HG03457 (cell line): ENCODE results near the gene ST13.
"Not testable (repeated sequence)": the region's sequence is repeated elsewhere in the genome, so short reads cannot be mapped to it uniquely, and the experiment has no call there.

ENCODE experiments used
- ATAC-seq: cut with Tn5 transposase; IDR thresholded peaks from one replicate; pipeline ENCODE4 v1.9.1; 2021; ENCODE audit warnings: moderate number of reproducible peaks; ENCODE audit not compliant: unreplicated experiment

The ST13 gene

DNA sequence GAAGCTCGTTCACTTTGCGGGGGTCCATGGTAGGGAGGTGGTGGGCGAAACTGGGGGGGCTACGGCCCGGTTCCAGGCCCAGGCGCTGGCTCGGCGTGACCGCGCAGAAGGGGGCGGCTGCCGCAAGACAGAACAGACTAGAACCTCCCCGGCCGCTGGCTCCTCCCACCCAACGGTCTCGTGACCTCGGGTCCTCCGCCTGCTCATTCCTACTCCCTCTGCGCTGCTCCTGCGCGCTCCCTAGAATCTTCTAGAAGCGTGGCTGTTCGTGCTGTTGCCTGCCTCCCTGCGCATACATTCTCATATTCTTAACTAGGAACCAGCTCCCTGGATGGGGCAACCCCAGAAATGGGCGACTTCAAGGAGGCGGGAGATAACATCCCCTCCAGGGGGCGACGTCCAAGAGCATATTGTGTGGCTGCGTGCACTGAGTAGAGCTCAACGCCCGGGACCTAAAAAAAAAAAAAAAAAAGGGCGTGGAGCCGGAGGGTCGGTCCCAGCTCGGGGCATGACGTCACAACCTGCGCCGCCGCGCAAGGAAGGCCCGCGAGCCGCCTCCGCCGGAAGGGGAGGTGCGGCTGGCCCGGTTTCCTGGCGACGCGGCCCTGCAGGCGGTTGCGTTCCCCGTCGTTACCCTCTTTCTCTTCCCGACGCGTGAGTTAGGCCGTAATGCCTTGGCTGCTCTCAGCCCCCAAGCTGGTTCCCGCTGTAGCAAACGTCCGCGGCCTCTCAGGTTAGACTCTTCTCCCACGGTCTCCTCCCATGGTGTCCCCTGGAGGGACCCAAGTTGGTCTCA is at the start of gene ST13, which contains the start of gene XPNPEP3:
ST13 (minus strand) TSS at position 127 of the 796 bp plus-strand sequence; CDS start at position 28, 99 bp downstream.
XPNPEP3 (plus strand) TSS at position 636 of the 796 bp plus-strand sequence; CDS start at position 670, 34 bp downstream.
- peak; percentile 84 for ATAC-seq

DNA sequence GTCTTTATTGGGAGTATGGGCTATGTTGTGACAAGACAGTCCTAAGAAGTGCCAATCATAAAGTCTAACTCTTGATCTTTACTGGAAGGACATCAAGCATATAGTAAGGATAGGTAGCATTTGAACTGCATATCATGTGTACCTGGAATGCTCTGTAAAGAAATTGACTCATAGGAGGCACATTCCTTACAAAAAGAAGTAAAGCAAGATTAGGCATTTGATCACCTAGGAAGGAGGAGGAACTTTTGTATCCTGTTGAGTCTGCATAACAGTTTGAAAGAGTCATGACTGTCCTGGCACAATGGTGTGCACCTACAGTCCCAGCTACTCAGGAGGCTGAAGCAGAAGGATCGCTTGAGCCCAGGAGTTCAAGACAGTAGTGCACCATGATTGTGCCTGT is 47.7 kb upstream of the ST13 start:
- no peak for ATAC-seq

DNA sequence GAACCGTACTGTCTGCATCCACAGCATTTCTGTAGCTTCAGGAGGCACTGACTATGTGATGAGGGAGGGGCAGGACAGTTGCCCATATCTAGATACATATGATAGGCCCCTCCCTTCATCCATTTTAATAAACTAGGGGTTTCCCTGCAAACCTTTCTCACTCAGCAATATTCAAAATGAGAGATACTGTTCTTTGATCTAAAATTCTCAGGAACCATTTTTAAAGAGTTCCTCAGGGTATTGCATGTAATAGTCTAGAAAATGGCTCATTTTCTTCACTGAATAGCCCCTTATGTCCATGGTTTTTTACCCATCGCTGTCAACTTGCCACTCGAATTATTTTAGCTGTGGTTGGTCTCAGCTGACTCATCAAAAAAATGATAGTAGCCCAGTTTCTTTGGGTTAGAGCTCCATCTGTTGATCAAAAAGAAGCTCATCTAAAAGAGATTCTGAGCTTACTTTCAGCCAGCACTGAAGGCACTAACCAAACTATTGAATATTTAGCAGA is 42.5 kb upstream of the ST13 start:
- no peak for ATAC-seq

DNA sequence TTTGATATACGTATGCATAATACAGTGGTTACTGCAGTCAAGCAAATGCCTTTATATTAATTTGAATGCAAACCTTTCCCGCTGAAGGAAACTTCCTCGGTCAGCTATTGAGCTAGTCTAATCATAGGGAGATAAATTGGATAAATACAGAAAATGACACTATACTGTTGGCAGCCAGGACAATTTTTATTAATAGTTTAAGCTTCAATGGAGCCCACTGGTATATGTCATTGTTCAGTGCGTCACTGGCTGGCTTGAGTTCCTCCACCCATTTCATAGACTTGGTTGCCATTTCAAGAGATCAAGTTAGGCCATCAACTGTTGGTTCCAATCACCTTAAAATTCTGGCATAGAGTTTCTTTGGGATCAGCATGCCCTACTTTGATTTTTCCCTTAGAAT is 38.0 kb upstream of the ST13 start:
- ATAC-seq: no peak

DNA sequence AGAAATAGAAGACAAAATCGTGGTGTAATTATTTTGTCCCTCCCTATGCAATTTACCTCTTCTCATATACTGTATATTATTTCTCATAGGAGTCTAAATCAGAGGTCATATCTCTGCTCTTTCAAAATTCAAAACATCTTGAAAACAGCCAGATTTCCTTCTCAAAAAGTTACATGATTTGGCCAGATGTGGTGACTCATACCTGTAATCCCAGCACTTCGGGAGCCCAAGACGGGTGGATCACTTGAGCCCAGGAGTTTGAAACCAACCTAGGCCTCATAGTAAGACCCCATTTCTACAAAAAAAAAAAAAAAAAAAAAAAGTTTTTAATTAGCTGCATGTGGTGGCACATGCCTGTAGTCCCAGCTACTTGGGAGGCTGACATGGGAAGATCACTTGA is 34.4 kb upstream of the ST13 start:
- ATAC-seq: no peak

DNA sequence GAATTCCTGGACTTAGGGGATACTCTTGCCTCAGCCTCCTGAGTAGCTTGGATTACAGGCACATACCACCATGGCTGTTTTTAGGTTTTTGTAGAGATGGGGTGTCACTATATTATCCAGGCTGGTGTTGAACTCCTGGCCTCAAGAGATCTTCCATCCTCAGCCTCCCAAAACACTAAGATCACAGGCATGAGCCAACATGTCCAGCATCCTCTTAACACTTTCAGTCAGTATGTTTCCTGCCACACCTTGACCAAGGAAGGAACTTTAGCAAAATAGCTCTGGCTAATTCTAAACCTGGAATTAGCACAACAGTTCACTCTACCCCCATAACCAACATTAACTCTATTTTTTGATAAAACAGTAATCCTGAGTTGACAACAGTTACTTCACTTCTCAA is 32.7 kb upstream of the ST13 start:
- ATAC-seq: no peak

DNA sequence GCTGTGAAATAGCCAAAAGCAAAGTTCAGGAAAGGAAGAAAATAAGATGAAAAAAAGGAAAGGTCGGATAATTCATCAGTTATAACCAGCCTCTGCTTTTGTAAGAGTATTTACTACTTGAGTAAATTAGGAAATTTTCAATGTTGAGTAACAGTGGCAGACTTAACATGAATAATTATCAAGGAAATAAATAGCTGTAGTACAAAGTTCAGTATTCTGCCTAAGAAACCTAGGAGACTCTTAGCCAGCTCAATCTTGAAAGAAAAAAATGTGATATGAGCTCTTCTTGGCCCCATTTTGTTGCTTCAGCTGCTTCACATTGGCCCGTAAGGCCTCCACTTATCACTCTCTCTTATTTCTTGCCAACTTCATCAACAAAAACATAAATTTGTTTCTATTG is 22.5 kb upstream of the ST13 start:
- ATAC-seq: no peak

DNA sequence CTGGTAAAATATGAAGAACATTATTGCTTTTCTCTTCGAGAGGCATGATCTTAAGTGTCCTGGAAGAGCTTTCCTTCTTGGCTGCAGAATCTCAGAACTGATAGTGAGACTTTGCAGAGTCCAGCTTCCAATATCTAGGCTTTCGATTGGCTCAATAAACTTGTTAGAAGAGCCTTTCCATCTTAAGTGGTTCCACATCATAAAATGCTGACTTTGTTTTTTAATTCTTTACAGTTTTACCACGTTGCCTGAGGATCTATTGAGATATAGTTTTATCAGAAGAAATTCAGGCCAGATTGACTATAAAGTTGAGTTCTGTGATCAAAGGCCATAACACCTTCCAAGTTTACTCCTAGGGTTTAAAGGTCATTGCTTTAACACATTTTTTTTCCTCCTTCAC is 21.0 kb upstream of the ST13 start:
- no peak for ATAC-seq

DNA sequence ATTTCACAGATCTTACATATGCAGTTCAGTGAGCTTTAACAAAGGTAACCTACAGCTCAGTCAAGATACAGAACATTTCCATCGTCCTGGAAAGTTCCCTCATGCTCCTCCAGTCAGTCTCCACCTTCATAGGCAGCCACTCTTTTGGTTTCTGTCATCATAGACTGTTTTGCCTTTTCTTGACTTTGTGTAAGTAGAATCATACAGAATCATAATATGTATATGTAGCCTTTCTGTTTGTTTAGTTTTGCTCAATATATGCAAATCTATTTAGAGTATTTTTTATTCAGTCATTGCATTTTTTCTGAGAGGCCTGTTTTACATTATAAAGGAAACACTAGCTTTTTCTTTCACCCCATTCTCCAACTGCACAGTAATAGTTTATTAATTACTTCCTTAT is 20.5 kb upstream of the ST13 start:
- ATAC-seq: no peak

DNA sequence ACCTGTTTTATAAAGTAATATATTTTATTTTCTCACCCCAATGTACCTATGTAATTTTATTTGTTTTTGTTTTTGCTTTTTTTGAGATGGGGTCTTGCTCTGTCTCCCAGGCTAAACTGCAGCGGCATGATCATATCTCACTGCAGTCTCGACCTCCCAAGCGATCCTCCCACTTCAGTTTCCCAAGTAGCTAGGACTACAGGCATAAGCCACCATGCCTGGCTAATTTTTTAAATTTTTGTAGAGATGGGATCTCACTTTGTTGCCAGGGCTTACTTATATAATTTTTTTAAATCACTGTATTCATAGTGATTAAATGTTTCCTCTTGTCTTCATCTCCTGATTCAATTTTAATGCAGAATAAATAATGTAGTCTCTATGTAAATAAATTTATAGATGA is 18.7 kb upstream of the ST13 start:
- ATAC-seq: no peak

DNA sequence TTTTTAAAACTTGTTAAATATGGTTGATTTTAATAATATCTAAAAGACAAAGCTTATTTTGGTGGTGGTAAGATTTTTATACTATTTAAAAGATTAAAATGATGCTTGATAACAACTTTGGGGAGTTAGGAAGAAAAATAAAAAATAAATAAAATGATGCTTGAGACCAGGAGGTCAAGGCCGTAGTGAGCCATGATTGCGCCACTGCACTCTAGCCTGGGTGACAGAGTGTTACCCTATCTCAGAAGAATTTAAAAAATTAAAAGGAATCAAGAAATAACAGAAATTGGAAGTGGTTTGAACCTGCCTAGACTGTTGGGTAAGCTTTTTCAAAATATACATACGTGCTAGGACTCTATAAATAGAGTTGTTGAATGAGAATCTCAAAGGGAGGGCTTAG is 17.6 kb upstream of the ST13 start:
- no peak for ATAC-seq

DNA sequence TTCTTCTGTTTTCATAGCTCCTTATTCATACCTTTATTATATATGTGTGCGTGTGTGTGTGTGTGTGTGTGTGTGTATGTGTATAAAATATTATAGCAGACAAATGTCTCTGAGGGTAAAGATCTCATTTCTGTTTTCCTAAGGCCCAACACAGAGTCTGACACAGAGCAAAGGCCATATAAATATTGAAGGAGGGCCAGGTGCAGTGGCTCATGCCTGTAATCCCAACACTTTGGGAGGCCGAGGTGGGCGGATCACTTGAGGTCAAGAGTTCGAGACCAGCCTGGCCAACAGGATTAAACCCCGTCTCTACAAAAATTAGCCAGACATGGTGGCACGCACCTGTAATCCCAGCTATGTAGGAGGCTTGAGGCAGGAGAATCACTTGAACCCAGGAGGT is 11.9 kb upstream of the ST13 start:
- not testable (repeated sequence) for ATAC-seq

DNA sequence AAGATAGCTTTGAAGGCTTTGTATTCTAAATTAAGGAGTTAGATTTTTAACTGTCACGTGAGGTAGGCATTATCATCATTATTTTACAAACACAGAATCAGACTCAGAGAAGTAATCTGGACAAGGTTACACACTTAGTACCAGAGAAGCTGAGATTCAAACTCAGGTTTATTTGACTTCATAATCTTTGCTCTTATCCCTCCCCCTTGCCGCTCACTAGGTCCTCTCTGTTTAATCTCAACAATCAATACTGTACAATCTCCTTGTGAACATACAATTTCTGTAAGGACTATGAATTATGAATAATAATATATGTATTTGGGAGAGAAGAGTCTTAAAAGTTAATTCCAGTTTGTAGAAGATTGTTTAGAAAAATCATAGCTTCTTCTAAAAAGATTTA is 10.7 kb upstream of the ST13 start:
- no peak for ATAC-seq

DNA sequence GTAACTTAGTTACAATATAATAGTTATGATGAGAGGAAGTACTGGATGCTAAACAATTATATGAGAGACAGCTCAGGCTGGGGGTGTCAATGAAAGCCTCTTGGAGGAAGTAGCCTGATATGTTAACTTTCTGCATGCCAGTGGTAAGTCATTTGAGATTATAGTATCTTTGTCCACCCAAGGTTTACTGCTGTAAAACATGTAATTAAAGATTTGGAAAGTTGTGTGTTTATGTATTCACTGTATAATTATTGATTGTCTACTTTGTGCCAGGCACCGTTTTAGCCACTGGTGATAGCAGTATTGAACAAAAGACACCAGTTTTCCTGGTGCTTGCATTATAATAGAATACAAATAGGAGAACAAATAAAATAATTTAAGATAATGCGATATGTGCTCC is 6.1 kb upstream of the ST13 start:
- ATAC-seq: no peak

DNA sequence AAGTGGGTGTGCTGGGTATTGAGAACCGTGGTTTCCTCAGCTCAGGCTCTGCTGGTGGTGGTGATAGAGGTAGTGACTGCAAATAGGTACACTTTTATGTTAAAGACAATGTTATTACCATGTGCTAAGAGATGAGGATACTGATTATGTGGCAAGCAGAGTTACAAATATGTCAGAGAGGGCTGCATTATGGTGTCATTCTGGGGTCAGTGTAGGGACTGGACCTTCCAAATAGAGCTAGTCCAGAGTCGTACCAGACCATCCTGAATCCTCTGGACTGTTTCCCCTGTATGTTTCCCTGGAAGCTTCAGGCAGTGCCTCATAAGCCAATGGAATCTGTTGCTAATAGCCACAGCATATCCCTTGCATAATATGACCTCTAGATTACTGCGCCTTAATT is 5.6 kb upstream of the ST13 start, which contains the start of gene DNAJB7:
DNAJB7 (minus strand) TSS at position 101 of the 400 bp plus-strand sequence. CDS start 119 bp downstream, outside the sequence.
- ATAC-seq: no peak

DNA sequence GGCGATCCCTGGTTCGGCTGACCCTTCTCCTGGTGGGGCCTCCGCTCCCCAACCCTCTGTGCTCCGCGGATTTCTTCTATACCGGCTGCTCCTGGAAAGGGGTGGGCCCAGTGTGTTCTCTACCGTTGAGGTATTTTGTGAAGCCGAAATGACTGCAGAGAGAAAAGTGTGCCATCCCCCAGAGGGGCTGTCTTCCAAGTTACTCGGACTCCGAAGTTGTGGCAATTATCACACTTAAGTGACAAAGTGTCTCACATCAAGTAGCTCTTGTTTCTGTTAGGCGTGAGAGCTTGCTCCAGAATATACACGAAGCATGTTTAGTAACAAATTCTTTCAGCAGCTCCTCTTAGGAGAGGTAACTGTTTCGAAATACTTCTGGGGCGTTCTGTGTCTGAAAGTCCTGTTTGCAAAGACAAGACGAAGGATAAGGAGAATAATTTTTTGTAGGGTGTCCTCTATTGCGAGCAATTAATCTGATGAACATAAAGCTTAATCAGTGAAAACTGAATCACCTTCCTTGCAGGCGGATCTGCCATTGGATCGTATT is 943 bp upstream of the ST13 start:
- no peak for ATAC-seq

DNA sequence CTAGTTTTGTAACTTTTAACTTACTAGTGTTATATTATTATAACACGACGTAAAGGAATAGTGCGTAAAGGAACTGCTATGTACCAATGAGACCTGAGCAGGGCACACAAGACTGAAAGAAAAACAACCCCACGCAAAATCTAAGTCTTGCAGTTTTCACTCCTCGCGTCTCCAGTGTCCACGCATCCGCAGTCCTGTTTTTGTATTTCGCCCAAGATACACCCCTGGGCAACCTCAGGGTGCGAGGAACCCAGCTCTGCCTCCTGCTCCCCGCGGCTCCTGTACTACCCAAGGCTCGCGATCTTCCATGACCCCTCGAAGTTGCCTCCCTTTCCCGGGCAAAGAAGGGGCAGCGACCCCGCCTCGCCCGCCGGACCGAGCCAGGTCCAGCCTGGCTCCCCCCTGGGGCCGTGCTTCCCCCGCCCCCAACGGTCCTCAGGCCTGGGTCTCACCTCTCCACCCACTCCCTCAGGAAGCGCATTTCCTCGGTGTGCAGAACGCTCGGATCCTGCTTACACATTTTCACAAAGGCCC is 393 bp downstream of the ST13 start:
- ATAC-seq: peak; percentile 6

DNA sequence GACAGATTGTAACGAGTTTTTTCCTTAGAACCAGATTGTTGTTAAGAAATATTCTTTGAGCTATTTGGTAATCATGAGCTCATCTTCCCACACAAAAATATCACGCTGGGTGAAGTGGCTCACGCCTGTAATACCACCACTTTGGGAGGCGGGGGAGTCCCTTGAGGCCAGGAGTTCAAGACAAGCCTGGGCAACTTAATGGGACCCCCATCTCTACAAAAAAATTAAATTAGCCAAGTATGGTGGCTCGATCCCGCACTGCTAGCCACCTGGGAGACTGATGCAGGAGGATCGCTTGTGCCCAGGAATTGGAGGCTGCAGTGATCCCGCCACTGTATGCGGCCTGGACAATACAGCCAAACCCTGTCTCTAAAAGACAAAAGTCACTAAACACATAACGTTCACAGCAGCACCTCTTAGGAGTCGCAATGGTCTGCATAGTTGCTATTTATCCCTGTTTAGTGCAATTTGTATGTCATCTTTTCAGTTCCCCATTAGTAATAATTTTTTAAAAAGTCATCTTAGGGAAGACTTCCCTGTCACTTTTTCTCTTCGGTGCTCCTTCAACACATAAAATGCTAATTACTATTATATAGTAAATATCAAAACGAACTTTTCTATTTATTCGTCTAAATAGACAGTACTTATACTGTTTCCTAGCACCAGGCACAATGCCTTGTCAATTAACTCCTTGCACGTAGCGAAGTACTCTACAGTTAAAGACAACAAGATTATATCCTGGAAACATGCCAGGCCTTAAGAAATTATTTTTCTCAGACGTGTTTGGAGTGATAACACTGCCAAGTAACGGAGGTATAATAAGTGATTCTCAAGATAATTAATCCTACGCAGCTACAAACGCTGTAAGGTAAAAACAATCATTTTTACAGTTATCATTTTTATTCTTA is 1.1 kb downstream of the ST13 start:
- ATAC-seq: no peak

DNA sequence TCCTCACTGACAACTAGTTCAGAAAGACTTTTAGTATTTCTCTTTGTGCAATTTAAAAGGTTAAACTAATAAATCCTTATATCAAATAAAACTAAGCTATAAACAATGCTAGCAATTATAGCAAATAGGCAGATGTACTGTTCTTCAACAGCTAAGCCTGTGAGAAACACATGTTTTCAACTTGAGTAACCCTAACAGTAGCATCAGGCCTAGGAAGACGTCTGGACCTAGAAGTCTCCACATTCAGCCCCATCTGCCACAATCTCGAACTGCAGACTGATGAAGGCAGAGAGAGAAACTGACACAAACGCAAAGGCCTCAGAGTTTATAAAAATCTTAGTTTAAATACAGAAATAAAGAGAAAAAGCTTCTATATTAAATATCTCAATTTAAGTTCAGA is 2.5 kb downstream of the ST13 start:
- no peak for ATAC-seq

DNA sequence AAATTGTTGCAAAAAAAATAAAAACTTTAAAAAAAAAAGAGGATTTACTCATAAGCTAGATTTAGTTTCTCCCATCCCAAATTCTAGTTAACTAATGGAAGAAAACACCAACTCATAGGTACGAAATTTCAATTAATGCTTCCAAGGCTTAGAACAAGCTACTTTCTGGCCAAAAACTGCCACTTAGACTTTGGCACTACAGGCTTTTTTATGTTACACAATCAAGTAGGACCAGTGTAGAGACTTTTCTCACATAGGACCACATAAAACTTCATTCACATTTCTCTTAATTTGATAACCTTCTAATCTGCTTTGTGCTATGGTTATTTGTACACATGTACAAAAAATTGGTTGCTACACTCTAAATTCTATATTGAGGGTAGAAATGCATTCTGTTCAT is 3.1 kb downstream of the ST13 start:
- no peak for ATAC-seq

DNA sequence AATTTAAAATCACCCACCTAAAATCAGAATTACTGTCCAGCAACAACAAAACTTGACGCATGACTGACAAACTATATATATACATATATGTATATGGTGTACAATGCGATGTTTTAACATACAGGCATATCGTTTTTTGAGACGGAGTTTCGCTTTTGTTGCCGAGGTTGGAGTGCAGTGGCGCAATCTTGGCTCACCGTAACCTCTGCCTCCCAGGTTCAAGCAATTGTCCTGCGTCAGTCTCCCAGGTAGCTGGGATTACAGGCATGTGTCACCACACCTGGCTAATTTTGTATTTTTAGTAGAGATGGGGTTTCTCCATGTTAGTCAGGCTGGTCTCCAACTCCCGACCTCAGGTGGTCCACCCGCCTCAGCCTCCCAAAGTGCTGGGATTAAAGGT is 10.6 kb downstream of the ST13 start:
- ATAC-seq: not testable (repeated sequence)
